Stimulated activated CD8-positive, alpha-beta memory T cell treated with anti-CD3 and anti-CD28 coated beads, Interleukin-2, amount 100 ng/mL, for 1 hour (primary cell): ENCODE data around the gene ASTL.
A peak's percentile ranks its signal among the peaks of the same experiment; 100 is the strongest.

Experiments
- DNase-seq, 2 donors: peaks; one replicate each; pipeline ENCODE4 v3.0.0-alpha.2; 2020; ENCODE audit warnings: low read depth in 2 of 2

The ASTL gene

GRCh38 chr2:96130483-96130882 lies 7.8 kb downstream of the ASTL start:
- no peak for DNase-seq

GRCh38 chr2:96129528-96130120 lies 8.7 kb downstream of the ASTL start:
- no peak for DNase-seq

- no peak for DNase-seq
Observed at GRCh38 chr2:96128456-96128855, 9.8 kb downstream of the ASTL start.

GRCh38 chr2:96124406-96125265 lies 13.7 kb downstream of the ASTL start:
- no peak for DNase-seq

- no peak for DNase-seq
Observed at GRCh38 chr2:96123936-96124335, 14.4 kb downstream of the ASTL start.

- no peak for DNase-seq
Observed at GRCh38 chr2:96123290-96123689, 15.0 kb downstream of the ASTL start.

- DNase-seq: no peak
Observed at GRCh38 chr2:96122391-96122790, 15.9 kb downstream of the ASTL start.

- no peak for DNase-seq
Observed at GRCh38 chr2:96121414-96121813, 16.9 kb downstream of the ASTL start.

GRCh38 chr2:96120991-96121390 lies 17.3 kb downstream of the ASTL start:
- DNase-seq: no peak

- no peak for DNase-seq
Observed at GRCh38 chr2:96120091-96120720, 18.1 kb downstream of the ASTL start.

GRCh38 chr2:96119389-96119751 lies 18.9 kb downstream of the ASTL start:
- no peak for DNase-seq

- no peak for DNase-seq
Observed at GRCh38 chr2:96118698-96119388, 19.5 kb downstream of the ASTL start.

- DNase-seq: no peak
Observed at GRCh38 chr2:96117701-96118588, 20.4 kb downstream of the ASTL start.

GRCh38 chr2:96116879-96117533 lies 21.3 kb downstream of the ASTL start:
- peak in 1 of 2 donors; percentile 32 for DNase-seq

- DNase-seq: peak; percentile 52 to 70
Observed at GRCh38 chr2:96116424-96116878, 21.9 kb downstream of the ASTL start, which contains the start of gene ADRA2B. Gene ADRA2B (minus strand): TSS chr2:96116571. CDS start chr2:96116149, 422 bp downstream.

GRCh38 chr2:96115631-96116423 lies 22.5 kb downstream of the ASTL start:
- no peak for DNase-seq

GRCh38 chr2:96114903-96115581 lies 23.3 kb downstream of the ASTL start:
- DNase-seq: no peak

GRCh38 chr2:96114546-96114902 lies 23.8 kb downstream of the ASTL start:
- DNase-seq: no peak

- no peak for DNase-seq
Observed at GRCh38 chr2:96113951-96114350, 24.4 kb downstream of the ASTL start.
